NT2/D1 (cell line): ENCODE measurements around the gene CHRM1.

Source experiments
- SUZ12 ChIP-seq: IDR thresholded peaks from 2 replicates; pipeline ENCODE4 v1.6.1; 2011; ENCODE audit not compliant: insufficient read length, insufficient read depth; ENCODE audit errors: extremely low read depth
- YY1 ChIP-seq: IDR thresholded peaks from 2 replicates; pipeline ENCODE4 v1.6.1; 2011; ENCODE audit not compliant: insufficient read length, insufficient read depth
- ZNF274 ChIP-seq: IDR thresholded peaks from 2 replicates; pipeline ENCODE4 v1.6.1; 2011; ENCODE audit warnings: mild to moderate bottlenecking, low read depth, low read length

- TF ChIP-seq YY1, result no peak
- no peak for TF ChIP-seq ZNF274
- no peak for TF ChIP-seq SUZ12
Measured at GRCh38 chr11:62883673-62884072, 37.5 kb downstream of the CHRM1 start.
